B cell (primary cell): ENCODE measurements around the gene CTIF. TPM values are rescaled to one million over a fixed set of nuclear protein-coding genes. Genes with fewer than 3 reads are reported as not detected.

Experiments used
- ATAC-seq: fragments of 200-7000 bp; cut with Tn5 transposase; one replicate; pipeline ENCODE4 v1.10.0; 2021; ENCODE audit warnings: low read depth, mild to moderate bottlenecking, moderate number of reproducible peaks, moderate library complexity
- CTCF ChIA-PET: fragments of 350-600 bp; sonication (Branson Sonifier 250); formaldehyde crosslinking; loops from one replicate; lab custom pipeline; 2021; ENCODE audit warnings: antibody characterized with exemption, inconsistent platforms; lab: Charles Lee
- POLR2A ChIA-PET: fragments of 350-600 bp; sonication (Branson Sonifier 250); formaldehyde crosslinking; loops from one replicate; lab custom pipeline; 2021; ENCODE audit warnings: antibody characterized with exemption; lab: Charles Lee
- DNase-seq: peaks from one replicate; pipeline ENCODE4 v3.0.0; 2013
- H2AFZ ChIP-seq: 2 replicates; pipeline ENCODE4 v1.6.1; 2012; ENCODE audit warnings: mild to moderate bottlenecking, low read depth, low read length; ENCODE audit not compliant: insufficient read depth, poor library complexity, severe bottlenecking
- H3K27ac ChIP-seq, 2 donors: 1 replicate in 1 of 2; 2 replicates in 1 of 2; pipeline ENCODE4 v1.5.1; 2012 to 2013; ENCODE audit warnings: low read length in 2 of 2, mild to moderate bottlenecking in 2 of 2, moderate library complexity in 1 of 2
- H3K27me3 ChIP-seq, 4 experiments: fragments of 200-600 bp in 1 of 4; sonication (generic) in 1 of 4; replicated peaks in 1 of 4; 1 replicate in 2 of 4; 2 replicates in 2 of 4; pipeline versions ENCODE4 v1.6.1 to v1.7.0; 2013 to 2016; ENCODE audit warnings: low read length in 3 of 4, mild to moderate bottlenecking in 2 of 4, mixed read lengths in 1 of 4, moderate library complexity in 1 of 4; ENCODE audit not compliant: insufficient read depth in 4 of 4, control insufficient read depth in 3 of 4; ENCODE audit errors: control extremely low read depth in 1 of 4
- H3K36me3 ChIP-seq, 2 experiments: replicated peaks in 1 of 2; 1 replicate in 1 of 2; 2 replicates in 1 of 2; pipeline versions ENCODE4 v1.6.1 to v1.7.1; 2013; ENCODE audit warnings: low read length in 1 of 2; ENCODE audit not compliant: insufficient read depth in 2 of 2, control insufficient read depth in 1 of 2; ENCODE audit errors: control extremely low read depth in 1 of 2, extremely low read depth in 1 of 2
- H3K4me1 ChIP-seq, 2 donors: fragments of 200-600 bp in 1 of 2; sonication (generic) in 1 of 2; 1 replicate in 1 of 2; 2 replicates in 1 of 2; pipeline versions ENCODE4 v1.5.1 to v1.6.1; 2013 to 2017; ENCODE audit warnings: low read length in 2 of 2; ENCODE audit not compliant: control insufficient read depth in 2 of 2, insufficient read depth in 2 of 2
- H3K4me2 ChIP-seq: replicated peaks from 2 replicates; pipeline ENCODE3; 2012; ENCODE audit warnings: mild to moderate bottlenecking, low read depth, low read length; ENCODE audit not compliant: poor library complexity, severe bottlenecking
- H3K4me3 ChIP-seq, 5 experiments: fragments of 200-600 bp in 1 of 5; sonication (generic) in 1 of 5; 1 replicate in 3 of 5; 2 replicates in 2 of 5; pipeline versions ENCODE4 v1.5.1 to v1.7.0; 2011 to 2016; ENCODE audit warnings: low read length in 4 of 5, mild to moderate bottlenecking in 4 of 5, low read depth in 2 of 5, control low read depth in 1 of 5, moderate library complexity in 1 of 5; ENCODE audit not compliant: insufficient read depth in 1 of 5; ENCODE audit errors: control extremely low read depth in 1 of 5, extremely low read depth in 1 of 5
- H3K79me2 ChIP-seq: fragments of 200-600 bp; sonication (generic); one replicate; pipeline ENCODE4 v1.6.0; 2016; ENCODE audit warnings: low read length; ENCODE audit not compliant: control insufficient read depth, insufficient read depth
- H3K9ac ChIP-seq: fragments of 200-600 bp; sonication (generic); 2 replicates; pipeline ENCODE4 v1.6.1; 2017; ENCODE audit warnings: mild to moderate bottlenecking, low read length, moderate library complexity
- H3K9me3 ChIP-seq, 3 donors: one replicate each; pipeline versions ENCODE4 v1.6.1 to v1.7.1; 2013; ENCODE audit warnings: low read length in 2 of 3; ENCODE audit not compliant: control insufficient read depth in 2 of 3, insufficient read depth in 1 of 3; ENCODE audit errors: control extremely low read depth in 1 of 3
- H4K20me1 ChIP-seq: 2 replicates; pipeline ENCODE4 v1.6.0; 2012; ENCODE audit warnings: mild to moderate bottlenecking, low read length; ENCODE audit not compliant: insufficient read depth, control insufficient read depth, poor library complexity, severe bottlenecking
- H3K27ac Mint-ChIP-seq: one replicate; pipeline ENCODE4 v1.8.0; 2021; ENCODE audit warnings: mixed read lengths
- H3K27me3 Mint-ChIP-seq: one replicate; pipeline ENCODE4 v1.8.0; 2021; ENCODE audit warnings: mixed read lengths
- H3K4me1 Mint-ChIP-seq: one replicate; pipeline ENCODE4 v1.8.0; 2021; ENCODE audit warnings: mixed read lengths
- H3K4me3 Mint-ChIP-seq: one replicate; pipeline ENCODE4 v1.8.0; 2021; ENCODE audit warnings: mixed read lengths
- H3K9me3 Mint-ChIP-seq: one replicate; pipeline ENCODE4 v1.8.0; 2022; ENCODE audit warnings: mixed read lengths; ENCODE audit not compliant: insufficient read depth
- CTCF ChIP-seq: fragments of 200-600 bp; IDR thresholded peaks from one replicate; pipeline ENCODE4 v1.8.0; 2022; ENCODE audit warnings: antibody characterized with exemption, mild to moderate bottlenecking
- EZH2 ChIP-seq: IDR thresholded peaks from 2 replicates; pipeline ENCODE4 v1.6.1; 2012; ENCODE audit warnings: borderline replicate concordance, low read depth, mild to moderate bottlenecking, moderate library complexity, low read length; ENCODE audit not compliant: insufficient read depth, poor library complexity, severe bottlenecking
- WGBS: methylation state at CpG from one replicate; pipeline ENCODE4 v1.1.5; 2013; ENCODE audit warnings: missing lambda C conversion rate; ENCODE audit not compliant: insufficient coverage; 5-methylcytosine and 5-hydroxymethylcytosine counted together
- intact Hi-C: fragments of 100-400 bp; cut with micrococcal nuclease; formaldehyde crosslinking; loops from one replicate; pipeline ENCODE4 v1.10.0; 2022
- polyA plus RNA-seq: library from polyadenylated mRNA; depleted of rRNA; stranded (reverse); fragments of >200 nt; gene quantifications from 2 replicates; pipeline ENCODE4 v1.2.3, GENCODE V29; 2012
- total RNA-seq, 2 donors: library from RNA; stranded (reverse); fragments of 120-200 nt in 1 of 2; gene quantifications; 1 replicate in 1 of 2; 2 replicates in 1 of 2; pipeline versions ENCODE4 v1.2.3 to v1.2.4, GENCODE V29; 2013 to 2022

The CTIF gene
- total and polyA plus RNA-seq, 2 donors (not counting 1 experiment from before 2014, with no cell fraction given), result 3.6 to 16.2 TPM

GRCh38 chr18:48889981-48890762 is 351.3 kb downstream of the CTIF start:
- no peaks in the 10 kb centered on the region for H3K27me3 Mint-ChIP-seq
- H3K4me2 ChIP-seq, result no peak overlapping the region
- no peaks in the 10 kb centered on the region for H4K20me1 ChIP-seq
- H2AFZ ChIP-seq, result no peak overlapping the region
- no peak for DNase-seq
- H3K27ac Mint-ChIP-seq, result no peak overlapping the region
- H3K27me3 ChIP-seq, result no peaks in the 10 kb centered on the region
- POLR2A ChIA-PET, result no interaction called here
- no peak overlapping the region for H3K9ac ChIP-seq
- no peaks in the 10 kb centered on the region for H3K9me3 ChIP-seq
- TF ChIP-seq EZH2 (no peak), CTCF (no peak)
- no peak overlapping the region for H3K4me3 Mint-ChIP-seq
- H3K4me1 Mint-ChIP-seq, result no peaks in the 10 kb centered on the region
- no peaks in the 10 kb centered on the region for H3K79me2 ChIP-seq
- no peak overlapping the region for H3K27ac ChIP-seq
- H3K9me3 Mint-ChIP-seq, result no peaks in the 10 kb centered on the region
- WGBS, result 99% methylated on average over 12 of the region's 13 CpGs
- no peak for ATAC-seq
- no peak overlapping the region for H3K4me3 ChIP-seq
- CTCF ChIA-PET, result no interaction called here
- intact Hi-C loops, result no loop called here
- no peaks in the 10 kb centered on the region for H3K4me1 ChIP-seq
- H3K36me3 ChIP-seq, result no peaks in the 10 kb centered on the region

GRCh38 chr18:48891721-48892120 is 352.9 kb downstream of the CTIF start:
- no peaks in the 10 kb centered on the region for H3K9me3 Mint-ChIP-seq
- H3K4me3 Mint-ChIP-seq, result no peak overlapping the region
- TF ChIP-seq EZH2, result no peak
- TF ChIP-seq CTCF, result no peak
- WGBS, result 80% methylated on average over 1 of the region's 4 CpGs
- Histone ChIP-seq H2AFZ (no peak overlapping the region), H3K4me2 (no peak overlapping the region), H3K4me3 (no peak overlapping the region), H3K27ac (no peak overlapping the region), H3K9ac (no peak overlapping the region), H4K20me1 (no peaks in the 10 kb centered on the region), H3K4me1 (peaks cover 8% of the 10 kb centered on the region in 2 donors), H3K27me3 (no peaks in the 10 kb centered on the region), H3K79me2 (no peaks in the 10 kb centered on the region), H3K36me3 (no peaks in the 10 kb centered on the region), H3K9me3 (no peaks in the 10 kb centered on the region)
- DNase-seq (no peak), ATAC-seq (no peak)
- no peak overlapping the region for H3K27ac Mint-ChIP-seq
- CTCF ChIA-PET, result no interaction called here
- intact Hi-C loops, result no loop called here
- peaks cover 9% of the 10 kb centered on the region for H3K4me1 Mint-ChIP-seq
- no peaks in the 10 kb centered on the region for H3K27me3 Mint-ChIP-seq
- POLR2A ChIA-PET, result no interaction called here
